ENCODE results near the gene FAM120B. TPM values are rescaled to one million over a fixed set of nuclear protein-coding genes. Genes with fewer than 3 reads are reported as not detected.

Gene FAM120B
- total and polyA plus RNA-seq, 2 experiments from 2014 or later: 7.2 to 16.7 TPM

DNA sequence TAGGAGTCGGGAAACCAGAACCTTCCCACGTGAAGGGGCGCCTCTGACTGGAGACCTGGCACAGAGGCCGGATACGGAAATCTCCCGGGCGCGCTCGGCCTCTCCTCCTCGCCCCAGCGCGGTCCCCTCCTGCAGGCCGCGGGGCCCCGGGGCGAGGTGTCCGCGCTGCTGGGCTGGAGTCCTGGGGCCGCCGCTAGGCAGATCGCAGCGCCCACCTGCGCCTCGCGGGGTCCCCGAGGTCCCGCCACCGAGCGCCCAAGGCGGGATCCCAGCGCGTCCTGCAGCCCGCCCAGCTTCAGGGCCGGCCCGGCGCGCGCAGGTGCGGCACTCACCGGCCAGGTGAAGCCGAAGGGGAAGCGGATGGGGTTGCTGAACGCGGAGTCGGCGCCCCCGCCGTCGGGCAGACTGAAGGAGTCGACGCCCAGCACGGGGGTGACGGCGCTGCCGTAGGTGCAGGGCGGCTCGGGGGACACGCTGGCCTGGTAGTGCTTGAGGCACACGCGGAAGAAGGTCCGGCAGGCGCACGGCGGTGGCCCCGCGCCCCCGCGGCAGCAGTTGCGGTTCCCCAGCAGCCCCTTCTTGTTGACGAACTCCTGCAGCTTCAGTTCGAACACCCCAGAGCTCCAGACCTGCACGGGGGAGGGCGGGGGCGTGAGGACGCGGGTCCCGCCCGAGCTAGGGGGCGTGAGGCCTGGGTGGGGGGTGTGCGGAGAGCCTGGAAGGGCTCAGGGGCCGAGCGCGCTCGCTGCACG is 17.2 kb upstream of the FAM120B start:
- peaks cover 81% of the 10 kb centered on the region for H3K27me3 Mint-ChIP-seq (ENCODE audit: insufficient read depth, low read depth, poor library complexity)
- H3F3A ChIP-seq (replicated peaks; ENCODE audit: low read depth): peaks cover 19% of the 10 kb centered on the region
- H3K27me3 ChIP-seq (ENCODE audit: insufficient read depth): peaks cover 81% of the 10 kb centered on the region
- H3K4me1 ChIP-seq (ENCODE audit: insufficient read depth): peaks cover 39% of the 10 kb centered on the region
- ATAC-seq (peak; percentile 1), DNase-seq (ENCODE audit: low spot score) (peak; percentile 55)
- H3K4me2 ChIP-seq: peak overlapping the region; percentile 93
- H3K36me3 ChIP-seq (ENCODE audit: insufficient read depth): no peaks in the 10 kb centered on the region
- H4K20me1 ChIP-seq (replicated peaks; ENCODE audit: insufficient read depth): no peaks in the 10 kb centered on the region; the same call in 1 of the 2 replicates
- no peak for TF ChIP-seq JUNB (IDR thresholded peaks at IDR 0.05; ENCODE audit: unreplicated experiment)
- TF ChIP-seq NANOG (IDR thresholded peaks at IDR 0.05; ENCODE audit: borderline replicate concordance): no peak
- peak; percentile 17 for TF ChIP-seq EZH2 (IDR thresholded peaks at IDR 0.05; ENCODE audit: low read depth, unreplicated experiment)
- no peak for TF ChIP-seq STAT1 (IDR thresholded peaks at IDR 0.05; ENCODE audit: unreplicated experiment)
- no peak for TF ChIP-seq POLR2AphosphoS5 (IDR thresholded peaks at IDR 0.05; ENCODE audit: low read depth)
- TF ChIP-seq, protein P1, sequence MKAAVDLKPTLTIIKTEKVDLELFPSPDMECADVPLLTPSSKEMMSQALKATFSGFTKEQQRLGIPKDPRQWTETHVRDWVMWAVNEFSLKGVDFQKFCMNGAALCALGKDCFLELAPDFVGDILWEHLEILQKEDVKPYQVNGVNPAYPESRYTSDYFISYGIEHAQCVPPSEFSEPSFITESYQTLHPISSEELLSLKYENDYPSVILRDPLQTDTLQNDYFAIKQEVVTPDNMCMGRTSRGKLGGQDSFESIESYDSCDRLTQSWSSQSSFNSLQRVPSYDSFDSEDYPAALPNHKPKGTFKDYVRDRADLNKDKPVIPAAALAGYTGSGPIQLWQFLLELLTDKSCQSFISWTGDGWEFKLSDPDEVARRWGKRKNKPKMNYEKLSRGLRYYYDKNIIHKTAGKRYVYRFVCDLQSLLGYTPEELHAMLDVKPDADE (IDR thresholded peaks at IDR 0.05): no peak
- H3K4me1 Mint-ChIP-seq: peaks cover 58% of the 10 kb centered on the region
- H3K79me2 ChIP-seq (replicated peaks; ENCODE audit: insufficient read depth): no peaks in the 10 kb centered on the region
- H3K4me3 Mint-ChIP-seq: peak overlapping the region; percentile 69
- H2AFZ ChIP-seq: peak overlapping the region; percentile 56; the same call in 1 of the 2 replicates
- no peaks in the 10 kb centered on the region for H3K9me2 ChIP-seq (ENCODE audit: insufficient read depth)
- H3K36me3 Mint-ChIP-seq (ENCODE audit: low read depth): peaks cover 14% of the 10 kb centered on the region
- H3K4me3 ChIP-seq: peak overlapping the region; percentile 78
- H3K9me3 Mint-ChIP-seq: peaks cover 8% of the 10 kb centered on the region
- no peak overlapping the region for H3K27ac ChIP-seq (ENCODE audit: low read depth)
- H3K27ac Mint-ChIP-seq: no peak overlapping the region

DNA sequence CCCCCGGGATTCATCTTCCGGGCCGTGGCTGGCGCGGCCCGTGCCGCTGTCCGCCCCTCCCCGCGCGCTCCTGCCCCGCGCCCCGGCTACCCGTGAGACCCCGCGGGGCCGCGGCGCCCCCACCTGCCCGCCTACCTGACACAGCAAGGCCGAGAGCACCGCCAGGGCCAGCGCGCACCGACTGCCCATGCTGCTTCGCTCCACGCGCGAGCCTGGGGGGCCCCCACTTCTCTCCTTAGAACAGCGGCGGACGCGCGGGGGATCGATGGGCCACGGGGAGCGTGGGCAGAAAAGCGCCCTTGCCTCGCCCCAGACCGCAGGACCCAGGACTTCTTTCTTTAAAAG is 16.6 kb upstream of the FAM120B start:
- Mint-ChIP-seq H3K27ac (no peak overlapping the region), H3K9me3 (peaks cover 8% of the 10 kb centered on the region), H3K4me1 (peaks cover 64% of the 10 kb centered on the region), H3K4me3 (peak overlapping the region; percentile 89), H3K27me3 (ENCODE audit: insufficient read depth, low read depth, poor library complexity) (peaks cover 83% of the 10 kb centered on the region), H3K36me3 (ENCODE audit: low read depth) (peaks cover 14% of the 10 kb centered on the region)
- Histone ChIP-seq H3K4me2 (peak overlapping the region; percentile 93), H3K79me2 (replicated peaks; ENCODE audit: insufficient read depth) (no peaks in the 10 kb centered on the region), H2AFZ (peak overlapping the region; percentile 81), H3K27ac (ENCODE audit: low read depth) (no peak overlapping the region), H3K36me3 (ENCODE audit: insufficient read depth) (no peaks in the 10 kb centered on the region), H3K4me1 (ENCODE audit: insufficient read depth) (peaks cover 45% of the 10 kb centered on the region), H3K9me2 (ENCODE audit: insufficient read depth) (no peaks in the 10 kb centered on the region), H3F3A (replicated peaks; ENCODE audit: low read depth) (peaks cover 24% of the 10 kb centered on the region), H4K20me1 (replicated peaks; ENCODE audit: insufficient read depth) (no peaks in the 10 kb centered on the region; the same call in 1 of the 2 replicates), H3K27me3 (ENCODE audit: insufficient read depth) (peaks cover 87% of the 10 kb centered on the region), H3K4me3 (peak overlapping the region; percentile 78)
- no peak for DNase-seq (ENCODE audit: low spot score)
- no peak for ATAC-seq
- no peak for TF ChIP-seq EZH2phosphoT487 (IDR thresholded peaks at IDR 0.05; ENCODE audit: unreplicated experiment)
- TF ChIP-seq POLR2AphosphoS5 (IDR thresholded peaks at IDR 0.05; ENCODE audit: low read depth): no peak
- TF ChIP-seq, protein P1 (IDR thresholded peaks at IDR 0.05): no peak
- TF ChIP-seq EZH2 (IDR thresholded peaks at IDR 0.05; ENCODE audit: low read depth, unreplicated experiment): no peak
- no peak for TF ChIP-seq JUNB (IDR thresholded peaks at IDR 0.05; ENCODE audit: unreplicated experiment)
- TF ChIP-seq NANOG (IDR thresholded peaks at IDR 0.05; ENCODE audit: borderline replicate concordance): no peak
- TF ChIP-seq STAT1 (IDR thresholded peaks at IDR 0.05; ENCODE audit: unreplicated experiment): no peak
- TF ChIP-seq CREB1 (CRISPR knock-in tag; IDR thresholded peaks at IDR 0.05; ENCODE audit: low read depth): no peak
- TF ChIP-seq ZNF331 (CRISPR knock-in tag; IDR thresholded peaks at IDR 0.05; ENCODE audit: low read depth): no peak
- no peak for TF ChIP-seq ZNF114 (CRISPR knock-in tag; IDR thresholded peaks at IDR 0.05)
- TF ChIP-seq, protein P2, sequence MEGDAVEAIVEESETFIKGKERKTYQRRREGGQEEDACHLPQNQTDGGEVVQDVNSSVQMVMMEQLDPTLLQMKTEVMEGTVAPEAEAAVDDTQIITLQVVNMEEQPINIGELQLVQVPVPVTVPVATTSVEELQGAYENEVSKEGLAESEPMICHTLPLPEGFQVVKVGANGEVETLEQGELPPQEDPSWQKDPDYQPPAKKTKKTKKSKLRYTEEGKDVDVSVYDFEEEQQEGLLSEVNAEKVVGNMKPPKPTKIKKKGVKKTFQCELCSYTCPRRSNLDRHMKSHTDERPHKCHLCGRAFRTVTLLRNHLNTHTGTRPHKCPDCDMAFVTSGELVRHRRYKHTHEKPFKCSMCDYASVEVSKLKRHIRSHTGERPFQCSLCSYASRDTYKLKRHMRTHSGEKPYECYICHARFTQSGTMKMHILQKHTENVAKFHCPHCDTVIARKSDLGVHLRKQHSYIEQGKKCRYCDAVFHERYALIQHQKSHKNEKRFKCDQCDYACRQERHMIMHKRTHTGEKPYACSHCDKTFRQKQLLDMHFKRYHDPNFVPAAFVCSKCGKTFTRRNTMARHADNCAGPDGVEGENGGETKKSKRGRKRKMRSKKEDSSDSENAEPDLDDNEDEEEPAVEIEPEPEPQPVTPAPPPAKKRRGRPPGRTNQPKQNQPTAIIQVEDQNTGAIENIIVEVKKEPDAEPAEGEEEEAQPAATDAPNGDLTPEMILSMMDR (conservative IDR thresholded peaks at IDR 0.05; ENCODE audit: low read depth in 2 of 2): no peak
- TF ChIP-seq, protein P3, sequence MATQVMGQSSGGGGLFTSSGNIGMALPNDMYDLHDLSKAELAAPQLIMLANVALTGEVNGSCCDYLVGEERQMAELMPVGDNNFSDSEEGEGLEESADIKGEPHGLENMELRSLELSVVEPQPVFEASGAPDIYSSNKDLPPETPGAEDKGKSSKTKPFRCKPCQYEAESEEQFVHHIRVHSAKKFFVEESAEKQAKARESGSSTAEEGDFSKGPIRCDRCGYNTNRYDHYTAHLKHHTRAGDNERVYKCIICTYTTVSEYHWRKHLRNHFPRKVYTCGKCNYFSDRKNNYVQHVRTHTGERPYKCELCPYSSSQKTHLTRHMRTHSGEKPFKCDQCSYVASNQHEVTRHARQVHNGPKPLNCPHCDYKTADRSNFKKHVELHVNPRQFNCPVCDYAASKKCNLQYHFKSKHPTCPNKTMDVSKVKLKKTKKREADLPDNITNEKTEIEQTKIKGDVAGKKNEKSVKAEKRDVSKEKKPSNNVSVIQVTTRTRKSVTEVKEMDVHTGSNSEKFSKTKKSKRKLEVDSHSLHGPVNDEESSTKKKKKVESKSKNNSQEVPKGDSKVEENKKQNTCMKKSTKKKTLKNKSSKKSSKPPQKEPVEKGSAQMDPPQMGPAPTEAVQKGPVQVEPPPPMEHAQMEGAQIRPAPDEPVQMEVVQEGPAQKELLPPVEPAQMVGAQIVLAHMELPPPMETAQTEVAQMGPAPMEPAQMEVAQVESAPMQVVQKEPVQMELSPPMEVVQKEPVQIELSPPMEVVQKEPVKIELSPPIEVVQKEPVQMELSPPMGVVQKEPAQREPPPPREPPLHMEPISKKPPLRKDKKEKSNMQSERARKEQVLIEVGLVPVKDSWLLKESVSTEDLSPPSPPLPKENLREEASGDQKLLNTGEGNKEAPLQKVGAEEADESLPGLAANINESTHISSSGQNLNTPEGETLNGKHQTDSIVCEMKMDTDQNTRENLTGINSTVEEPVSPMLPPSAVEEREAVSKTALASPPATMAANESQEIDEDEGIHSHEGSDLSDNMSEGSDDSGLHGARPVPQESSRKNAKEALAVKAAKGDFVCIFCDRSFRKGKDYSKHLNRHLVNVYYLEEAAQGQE (IDR thresholded peaks at IDR 0.05; ENCODE audit: unreplicated experiment): no peak

All from GM23338 (cell line).